Nephron (organoid): ENCODE measurements around the gene WNK4.

Experiments used
- H3K27ac Mint-ChIP-seq, 3 experiments: 2 replicates each; pipeline ENCODE4 v1.8.0; 2020; ENCODE audit warnings: mixed read lengths in 3 of 3, mild to moderate bottlenecking in 2 of 3, moderate library complexity in 1 of 3
- H3K27me3 Mint-ChIP-seq: 2 replicates; pipeline ENCODE4 v1.8.0; 2021; ENCODE audit warnings: low read depth, mild to moderate bottlenecking, moderate library complexity, mixed read lengths
- H3K36me3 Mint-ChIP-seq: 2 replicates; pipeline ENCODE4 v1.8.0; 2020; ENCODE audit warnings: low read depth, mixed read lengths
- H3K4me1 Mint-ChIP-seq: 2 replicates; pipeline ENCODE4 v1.8.0; 2020; ENCODE audit warnings: mixed read lengths
- H3K4me3 Mint-ChIP-seq, 3 experiments: 2 replicates each; pipeline ENCODE4 v1.8.0; 2020; ENCODE audit warnings: mild to moderate bottlenecking in 3 of 3, mixed read lengths in 3 of 3, moderate library complexity in 2 of 3
- H3K9me3 Mint-ChIP-seq: 2 replicates; pipeline ENCODE4 v1.8.0; 2020; ENCODE audit warnings: mixed read lengths
- CTCF ChIP-seq, 3 experiments: fragments of 200-600 bp; sonication (generic); IDR thresholded peaks; one replicate each; pipeline ENCODE4 v1.5.0; 2021; ENCODE audit warnings: antibody characterized with exemption in 3 of 3; ENCODE audit not compliant: unreplicated experiment in 3 of 3

WNK4 gene

GRCh38 chr17:42832934-42833766, 52.7 kb downstream of the WNK4 start, which contains the start of gene PSME3:
PSME3 (plus strand) TSS chr17:42833397; CDS start chr17:42833632, 235 bp downstream.
- H3K4me3 Mint-ChIP-seq, result peak within 1 kb of the TSS; percentile 94 to 97 (median 97)
- H3K27me3 Mint-ChIP-seq, result no peaks in the 10 kb centered on the region
- TF ChIP-seq CTCF (IDR thresholded peaks at IDR 0.05; ENCODE audit: unreplicated experiment in 3 of 3), result no peak
- peaks cover 20% of the 10 kb centered on the region for H3K4me1 Mint-ChIP-seq
- peak within 1 kb of the TSS; percentile 89 to 98 (median 94) for H3K27ac Mint-ChIP-seq
- peaks cover 24% of the 10 kb centered on the region for H3K36me3 Mint-ChIP-seq
- no peaks in the 10 kb centered on the region for H3K9me3 Mint-ChIP-seq

GRCh38 chr17:42833767-42834422, 53.5 kb downstream of the WNK4 start:
- Mint-ChIP-seq H3K27ac (peak overlapping the region; percentile 89 to 98 (median 94)), H3K4me1 (peaks cover 20% of the 10 kb centered on the region), H3K9me3 (no peaks in the 10 kb centered on the region), H3K27me3 (no peaks in the 10 kb centered on the region), H3K4me3 (peak overlapping the region; percentile 94 to 97 (median 97)), H3K36me3 (peaks cover 29% of the 10 kb centered on the region)
- TF ChIP-seq CTCF (IDR thresholded peaks at IDR 0.05; ENCODE audit: unreplicated experiment in 3 of 3), result no peak

GRCh38 chr17:42835732-42836131, 55.3 kb downstream of the WNK4 start:
- no peaks in the 10 kb centered on the region for H3K9me3 Mint-ChIP-seq
- H3K36me3 Mint-ChIP-seq, result peaks cover 36% of the 10 kb centered on the region
- TF ChIP-seq CTCF (IDR thresholded peaks at IDR 0.05; ENCODE audit: unreplicated experiment in 3 of 3), result no peak
- H3K4me3 Mint-ChIP-seq, result peak overlapping the region; percentile 50 to 75 (median 59)
- H3K27me3 Mint-ChIP-seq, result no peaks in the 10 kb centered on the region
- peaks cover 20% of the 10 kb centered on the region for H3K4me1 Mint-ChIP-seq
- no peak overlapping the region for H3K27ac Mint-ChIP-seq

- no peaks in the 10 kb centered on the region for H3K9me3 Mint-ChIP-seq
- H3K4me1 Mint-ChIP-seq, result no peaks in the 10 kb centered on the region
- H3K36me3 Mint-ChIP-seq, result peaks cover 43% of the 10 kb centered on the region
- H3K27me3 Mint-ChIP-seq, result no peaks in the 10 kb centered on the region
- no peak overlapping the region for H3K4me3 Mint-ChIP-seq
- no peak overlapping the region for H3K27ac Mint-ChIP-seq
- TF ChIP-seq CTCF (IDR thresholded peaks at IDR 0.05; ENCODE audit: unreplicated experiment in 3 of 3), result no peak
Observed at GRCh38 chr17:42841975-42842685, 61.7 kb downstream of the WNK4 start.

- no peak overlapping the region for H3K4me3 Mint-ChIP-seq
- no peak overlapping the region for H3K27ac Mint-ChIP-seq
- no peaks in the 10 kb centered on the region for H3K9me3 Mint-ChIP-seq
- no peaks in the 10 kb centered on the region for H3K4me1 Mint-ChIP-seq
- peaks cover 34% of the 10 kb centered on the region for H3K36me3 Mint-ChIP-seq
- peak; percentile 84 to 95 (median 88) for TF ChIP-seq CTCF (IDR thresholded peaks at IDR 0.05; ENCODE audit: unreplicated experiment in 3 of 3)
- no peaks in the 10 kb centered on the region for H3K27me3 Mint-ChIP-seq
Observed at GRCh38 chr17:42843358-42843934, 63.0 kb downstream of the WNK4 start.
